Mononuclear cell (primary cell): ENCODE results near the gene ZFR2. TPM values are rescaled to one million over a fixed set of nuclear protein-coding genes. Genes with fewer than 3 reads are reported as not detected.

Experiments used
- H3K27me3 ChIP-seq: 2 replicates; pipeline ENCODE4 v1.6.0; 2011; ENCODE audit warnings: low read length, control low read depth; ENCODE audit not compliant: insufficient read depth
- H3K4me1 ChIP-seq: 2 replicates; pipeline ENCODE4 v1.5.1; 2011; ENCODE audit warnings: mild to moderate bottlenecking, low read length, control low read depth; ENCODE audit not compliant: insufficient read depth
- H3K4me3 ChIP-seq: 2 replicates; pipeline ENCODE4 v1.5.1; 2011; ENCODE audit warnings: mild to moderate bottlenecking, low read length, moderate library complexity
- H3K9me3 ChIP-seq: 2 replicates; pipeline ENCODE4 v1.5.1; 2011; ENCODE audit warnings: low read depth, mild to moderate bottlenecking, control low read depth, low read length
- total RNA-seq: library from RNA; depleted of rRNA; stranded (reverse); fragments of >200 nt; gene quantifications from one replicate; pipeline ENCODE4 v1.2.3, GENCODE V29; 2012

Gene ZFR2
- total RNA-seq, 1 donor: 0.21 TPM

GRCh38 chr19:3783660-3784584 is 84.9 kb downstream of the ZFR2 start:
- peaks cover 4% of the 10 kb centered on the region for H3K9me3 ChIP-seq
- no peaks in the 10 kb centered on the region for H3K27me3 ChIP-seq
- peaks cover 5% of the 10 kb centered on the region for H3K4me1 ChIP-seq
- no peak overlapping the region for H3K4me3 ChIP-seq

GRCh38 chr19:3782903-3783302 is 85.9 kb downstream of the ZFR2 start:
- Histone ChIP-seq H3K9me3 (peaks cover 4% of the 10 kb centered on the region), H3K27me3 (no peaks in the 10 kb centered on the region), H3K4me3 (no peak overlapping the region), H3K4me1 (peaks cover 5% of the 10 kb centered on the region)

- Histone ChIP-seq H3K9me3 (peaks cover 4% of the 10 kb centered on the region), H3K27me3 (no peaks in the 10 kb centered on the region), H3K4me3 (no peak overlapping the region), H3K4me1 (peaks cover 5% of the 10 kb centered on the region)
Observed at GRCh38 chr19:3782330-3782729, 86.5 kb downstream of the ZFR2 start.

DNA sequence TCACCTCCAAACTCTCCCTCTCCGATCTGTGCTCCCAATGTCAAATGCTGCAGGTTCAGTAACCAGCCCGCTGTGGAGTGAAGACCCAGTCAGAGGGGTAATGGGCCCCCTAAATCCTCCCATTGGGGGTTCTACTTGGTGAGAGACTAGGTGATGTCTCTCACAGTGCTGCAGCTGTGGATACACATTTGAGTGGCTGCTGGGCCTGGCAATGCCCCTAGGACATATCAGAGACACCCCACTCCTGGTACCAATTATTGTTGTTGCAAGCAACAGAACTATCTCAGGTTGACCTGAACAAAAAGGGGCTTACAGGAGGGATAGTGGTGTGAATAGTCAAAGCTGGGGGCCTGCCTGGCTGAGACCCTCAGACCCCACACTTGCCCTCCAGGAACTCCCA is 87.2 kb downstream of the ZFR2 start:
- peaks cover 4% of the 10 kb centered on the region for H3K9me3 ChIP-seq
- no peaks in the 10 kb centered on the region for H3K27me3 ChIP-seq
- H3K4me3 ChIP-seq: no peak overlapping the region
- H3K4me1 ChIP-seq: peaks cover 5% of the 10 kb centered on the region

DNA sequence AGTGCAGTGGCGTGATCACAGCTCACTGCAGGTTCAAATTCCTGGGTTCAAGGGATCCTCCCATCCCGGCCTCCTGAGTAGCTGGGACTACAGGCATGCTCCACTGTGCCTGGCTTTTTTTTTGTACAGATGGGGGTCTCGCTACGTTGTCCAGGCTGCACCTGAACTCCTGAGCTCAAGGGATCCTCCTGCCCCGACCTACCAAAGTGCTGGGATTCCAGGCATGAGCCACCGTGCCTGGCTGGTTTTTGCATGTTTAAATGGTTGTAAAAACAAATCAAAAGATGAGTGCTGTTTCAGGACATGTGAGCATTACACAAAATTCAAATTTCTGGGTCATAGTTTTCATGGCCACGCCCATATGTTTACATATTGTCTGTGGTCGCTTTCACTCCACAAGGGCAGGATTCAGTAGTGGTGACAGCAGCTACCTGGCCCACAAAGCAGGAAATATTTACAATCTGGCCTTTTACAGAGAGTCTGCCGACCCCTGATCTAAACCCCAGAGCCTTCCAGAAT is 88.0 kb downstream of the ZFR2 start:
- H3K27me3 ChIP-seq: no peaks in the 10 kb centered on the region
- peaks cover 5% of the 10 kb centered on the region for H3K4me1 ChIP-seq
- no peak overlapping the region for H3K4me3 ChIP-seq
- peaks cover 4% of the 10 kb centered on the region for H3K9me3 ChIP-seq

- H3K4me1 ChIP-seq: no peaks in the 10 kb centered on the region
- H3K27me3 ChIP-seq: no peaks in the 10 kb centered on the region
- H3K4me3 ChIP-seq: no peak overlapping the region
- peaks cover 4% of the 10 kb centered on the region for H3K9me3 ChIP-seq
Observed at GRCh38 chr19:3778899-3779723, 89.7 kb downstream of the ZFR2 start.

- Histone ChIP-seq H3K4me1 (no peaks in the 10 kb centered on the region), H3K9me3 (peaks cover 4% of the 10 kb centered on the region), H3K27me3 (no peaks in the 10 kb centered on the region), H3K4me3 (no peak overlapping the region)
Observed at GRCh38 chr19:3778104-3778867, 90.6 kb downstream of the ZFR2 start.

- H3K9me3 ChIP-seq: peaks cover 1% of the 10 kb centered on the region
- H3K4me3 ChIP-seq: no peak overlapping the region
- H3K27me3 ChIP-seq: no peaks in the 10 kb centered on the region
- no peaks in the 10 kb centered on the region for H3K4me1 ChIP-seq
Observed at GRCh38 chr19:3776479-3777040, 92.3 kb downstream of the ZFR2 start.

DNA sequence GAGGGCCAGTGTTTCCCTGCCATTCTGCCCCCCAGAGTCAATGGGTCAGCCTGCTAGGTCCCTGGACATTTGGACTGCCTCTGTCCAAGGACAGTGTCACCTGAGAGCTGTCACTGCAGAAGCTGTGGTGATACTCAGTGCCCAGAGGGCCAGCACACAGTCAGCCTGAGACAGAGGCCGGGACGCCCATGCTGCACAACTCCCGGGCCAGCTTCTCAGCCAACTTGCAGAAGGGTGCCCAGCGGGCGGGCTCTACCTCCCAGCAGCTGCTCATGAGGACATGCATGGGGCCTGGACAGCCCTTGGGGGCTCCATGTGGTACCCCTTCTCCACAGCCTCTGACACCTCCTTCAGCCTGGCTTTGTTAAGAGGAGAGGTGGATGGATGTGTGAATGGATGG is 93.0 kb downstream of the ZFR2 start:
- Histone ChIP-seq H3K27me3 (no peaks in the 10 kb centered on the region), H3K4me3 (no peak overlapping the region), H3K4me1 (no peaks in the 10 kb centered on the region), H3K9me3 (no peaks in the 10 kb centered on the region)

DNA sequence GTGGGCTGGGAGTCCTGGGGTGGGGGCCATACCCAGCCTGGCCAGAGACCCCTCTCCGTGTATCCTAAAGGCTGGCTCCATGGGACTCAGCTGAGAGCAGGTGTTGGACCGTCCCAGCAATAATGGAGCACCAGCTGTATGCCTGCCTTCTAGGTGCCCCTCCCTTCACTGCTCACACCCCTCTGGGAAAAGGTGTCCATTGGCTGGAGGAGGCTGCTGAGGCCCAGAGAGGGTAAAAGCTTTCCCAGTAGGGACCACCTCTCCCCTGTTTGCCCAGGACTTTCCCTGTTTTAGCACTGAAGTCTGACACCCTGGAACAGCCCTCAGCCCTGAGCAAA is 93.5 kb downstream of the ZFR2 start:
- Histone ChIP-seq H3K4me1 (no peaks in the 10 kb centered on the region), H3K9me3 (no peaks in the 10 kb centered on the region), H3K27me3 (no peaks in the 10 kb centered on the region)

GRCh38 chr19:3774621-3775373 is 94.0 kb downstream of the ZFR2 start:
- H3K27me3 ChIP-seq: no peaks in the 10 kb centered on the region

More for the DNA sequence above, 93.5 kb downstream of the ZFR2 start:
- no peak overlapping the region for H3K4me3 ChIP-seq

DNA sequence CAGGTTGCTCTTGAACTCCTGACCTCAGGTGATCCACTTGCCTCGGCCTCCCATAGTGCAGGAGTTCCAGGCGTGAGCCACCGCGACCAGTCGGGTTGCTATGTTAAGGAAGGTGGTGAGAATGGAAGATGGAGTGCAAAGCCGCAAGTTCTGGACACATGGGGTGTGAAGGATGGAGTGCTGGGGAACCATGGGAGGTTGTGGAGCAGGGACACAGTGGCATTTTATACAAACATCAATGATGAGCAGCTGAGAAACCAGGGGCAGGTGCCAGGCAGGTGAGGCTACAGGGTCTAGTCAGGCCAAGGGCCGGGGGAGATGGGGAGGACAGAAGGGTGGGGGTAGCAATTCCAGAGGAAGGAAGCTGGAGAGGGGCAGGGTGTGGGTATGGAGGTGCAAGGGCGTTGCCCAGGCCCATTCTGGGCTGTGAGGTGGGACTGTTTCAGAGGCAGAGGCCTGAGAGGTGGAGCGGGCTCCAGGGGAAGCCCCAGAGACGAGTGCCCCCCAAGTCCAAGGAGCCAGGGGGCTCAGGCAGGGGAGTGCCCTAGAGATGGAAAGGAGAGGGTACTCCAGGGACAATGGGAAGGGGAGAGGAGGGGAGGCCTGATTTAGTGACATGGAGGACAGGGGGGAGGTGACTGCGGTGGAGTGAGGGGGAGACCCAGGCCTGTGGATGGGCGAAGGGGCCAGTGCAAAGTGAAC is 94.9 kb downstream of the ZFR2 start:
- Histone ChIP-seq H3K4me3 (no peak overlapping the region), H3K27me3 (no peaks in the 10 kb centered on the region), H3K4me1 (no peaks in the 10 kb centered on the region), H3K9me3 (no peaks in the 10 kb centered on the region)

More at GRCh38 chr19:3774621-3775373, 94.0 kb downstream of the ZFR2 start:
- H3K4me1 ChIP-seq: no peaks in the 10 kb centered on the region
- no peak overlapping the region for H3K4me3 ChIP-seq
- no peaks in the 10 kb centered on the region for H3K9me3 ChIP-seq

DNA sequence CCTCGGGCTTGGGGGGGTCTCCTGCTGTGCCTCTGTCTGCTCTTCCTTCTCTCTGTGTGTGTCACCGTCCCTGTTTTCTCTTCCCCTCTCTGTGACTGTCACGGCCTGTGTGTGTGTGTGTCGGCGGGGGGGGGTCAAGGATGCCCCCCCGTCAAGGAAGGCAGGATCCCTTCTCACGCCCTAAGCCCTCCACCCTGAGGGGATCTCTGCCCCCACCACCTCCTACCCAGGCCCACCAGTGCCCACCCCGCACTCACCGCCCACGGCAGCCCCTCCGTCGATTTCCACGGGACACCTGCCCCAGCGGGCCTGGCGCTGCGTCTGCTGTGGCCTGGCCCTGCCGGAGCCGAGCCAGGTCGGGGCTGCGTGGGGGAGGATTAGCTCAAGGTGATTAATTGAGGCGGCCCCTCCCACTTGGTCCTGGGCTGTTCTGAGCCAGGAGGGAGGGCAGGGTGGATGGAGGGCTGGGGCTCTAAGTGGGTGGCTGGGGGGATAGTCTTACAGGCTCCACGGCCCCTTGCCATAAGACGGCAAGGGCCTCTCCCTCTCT is 96.9 kb downstream of the ZFR2 start, which contains the start of gene RAX2:
Gene RAX2, minus strand, starts transcription at position 323 of the 550 bp plus-strand sequence. CDS start 486 bp downstream, outside the sequence.
- H3K4me3 ChIP-seq: no peak within 1 kb of the TSS
- H3K9me3 ChIP-seq: no peaks in the 10 kb centered on the region
- no peaks in the 10 kb centered on the region for H3K4me1 ChIP-seq
- H3K27me3 ChIP-seq: no peaks in the 10 kb centered on the region
